ENCODE data around the gene PRR36.
"Not testable (repeated sequence)": the region's sequence is repeated elsewhere in the genome, so short reads cannot be mapped to it uniquely, and the experiment has no call there.

PRR36 gene

DNA sequence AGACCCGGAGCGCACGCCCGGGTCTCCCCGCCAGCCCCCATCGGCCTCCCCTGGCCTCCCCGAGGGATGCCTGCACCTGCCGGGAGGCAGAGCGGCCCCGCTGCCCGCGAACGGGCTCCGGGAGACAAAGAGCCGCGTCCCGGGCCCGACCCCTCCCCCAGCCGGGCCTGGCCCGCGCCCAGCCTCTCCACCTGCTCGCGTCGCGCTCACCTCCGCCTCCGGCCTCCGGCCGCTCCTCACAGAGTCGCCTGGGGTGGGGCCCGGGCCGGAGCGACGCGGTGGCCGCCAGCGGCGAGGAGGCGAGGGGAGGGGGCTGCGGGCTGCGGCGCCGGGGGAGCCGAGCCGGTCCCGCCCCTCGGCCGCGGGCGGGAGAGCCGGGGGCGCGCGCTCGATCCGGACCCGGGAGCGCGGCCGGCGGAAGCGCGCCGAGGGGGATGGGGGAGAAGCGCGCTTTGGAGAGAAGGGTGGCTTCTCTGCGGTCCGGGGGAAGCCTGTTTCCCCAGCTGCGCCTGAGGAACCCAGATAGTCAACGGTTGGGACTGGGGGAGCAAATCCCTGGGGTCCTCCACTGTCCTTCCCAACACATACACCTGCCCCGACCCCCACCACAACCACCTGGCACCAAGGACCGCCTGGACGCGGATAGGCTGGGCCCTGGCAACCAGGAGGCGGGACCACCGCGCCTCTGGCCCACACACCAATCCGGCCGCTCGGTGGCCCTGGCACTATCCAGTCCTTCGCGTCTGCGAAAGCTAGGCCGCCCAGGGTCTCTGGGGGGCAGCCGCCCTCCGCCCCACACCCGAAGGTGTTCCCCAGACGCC is at the start of gene PRR36:
TSS of gene PRR36 (minus strand) at position 315 of the 821 bp plus-strand sequence. CDS start 701 bp downstream, outside the sequence.
- no peak for DNase-seq (ENCODE audit: low read depth in 2 of 3, low spot score in 1 of 3)

GRCh38 chr19:7923295-7924191 is 49.4 kb upstream of the PRR36 start:
- DNase-seq (ENCODE audit: low read depth in 2 of 3, low spot score in 1 of 3) = no peak

- no peak for DNase-seq (ENCODE audit: low read depth in 2 of 3, low spot score in 1 of 3)
These were observed 48.6 kb upstream of the PRR36 start for GRCh38 chr19:7922836-7923195.

DNA sequence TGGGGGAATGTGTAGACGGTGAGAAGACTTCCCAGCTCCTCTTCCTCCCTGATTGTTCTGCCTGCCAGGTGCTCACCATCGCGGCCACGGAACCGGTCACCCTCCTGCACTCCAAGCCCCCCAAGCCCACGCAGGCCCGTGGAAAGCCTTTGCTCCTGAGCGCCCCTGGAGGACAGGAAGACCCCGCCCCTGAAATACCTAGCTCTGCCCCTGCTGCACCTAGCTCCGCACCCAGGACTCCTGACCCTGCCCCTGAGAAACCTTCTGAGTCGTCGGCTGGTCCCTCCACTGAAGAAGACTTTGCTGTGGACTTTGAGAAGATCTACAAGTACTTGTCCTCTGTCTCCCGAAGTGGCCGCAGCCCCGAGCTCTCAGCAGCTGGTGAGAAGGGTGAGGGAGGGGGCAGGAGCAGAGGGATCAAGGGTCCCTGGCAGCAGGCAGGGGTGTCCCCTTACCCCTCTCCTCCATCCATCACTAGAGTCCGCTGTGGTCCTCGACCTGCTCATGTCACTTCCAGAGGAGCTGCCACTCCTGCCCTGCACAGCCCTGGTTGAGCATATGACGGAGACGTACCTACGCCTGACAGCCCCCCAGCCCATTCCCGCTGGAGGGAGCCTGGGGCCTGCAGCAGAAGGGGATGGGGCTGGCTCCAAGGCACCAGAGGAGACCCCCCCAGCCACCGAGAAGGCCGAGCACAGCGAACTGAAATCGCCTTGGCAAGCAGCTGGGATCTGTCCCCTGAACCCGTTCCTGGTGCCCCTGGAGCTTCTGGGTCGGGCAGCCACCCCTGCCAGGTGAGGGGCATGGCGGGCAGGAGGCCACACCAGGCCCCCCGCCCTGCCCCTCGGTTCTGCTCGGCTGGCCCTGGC is 48.0 kb upstream of the PRR36 start:
- no peak for DNase-seq (ENCODE audit: low read depth in 2 of 3, low spot score in 1 of 3)

DNA sequence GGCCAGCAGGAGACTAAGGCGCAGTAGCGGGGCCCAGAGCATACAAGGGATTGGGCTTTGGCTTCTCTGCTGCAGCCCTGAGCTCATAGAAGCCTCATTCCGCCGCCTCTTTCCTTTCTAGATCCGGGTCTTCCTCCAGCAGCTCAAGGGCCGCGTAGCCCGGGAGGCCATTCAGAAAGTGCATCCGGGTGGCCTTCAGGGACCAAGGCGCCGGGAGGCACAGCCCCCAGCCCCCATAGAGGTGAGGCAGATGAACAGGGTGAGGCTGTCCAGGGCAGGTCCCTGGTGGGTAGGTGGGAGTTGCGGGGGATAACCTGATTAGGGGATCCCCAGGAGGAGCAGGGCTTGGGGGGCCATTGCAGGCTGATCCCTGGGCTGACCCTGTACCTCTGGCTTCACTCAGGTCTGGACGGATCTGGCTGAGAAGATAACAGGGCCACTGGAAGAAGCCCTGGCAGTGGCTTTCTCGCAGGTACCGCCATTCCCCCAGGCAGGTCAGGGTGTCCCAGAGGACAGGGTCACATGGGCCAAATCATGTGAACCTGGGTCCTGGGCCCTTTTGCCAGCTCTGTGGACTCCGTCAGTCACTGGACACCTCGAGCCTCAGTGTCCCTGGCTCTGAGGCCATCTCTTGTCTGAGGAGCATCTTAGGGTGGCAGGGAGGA is 47.2 kb upstream of the PRR36 start:
- no peak for DNase-seq (ENCODE audit: low read depth in 2 of 3, low spot score in 1 of 3)

GRCh38 chr19:7920519-7921301 is 46.5 kb upstream of the PRR36 start:
- peak; percentile 99 to 100 (median 99) for DNase-seq (ENCODE audit: low read depth in 2 of 3, low spot score in 1 of 3)

- peak; percentile 94 to 95 (median 95) for DNase-seq (ENCODE audit: low read depth in 2 of 3, low spot score in 1 of 3)
These were observed 45.7 kb upstream of the PRR36 start, which contains the start of gene SNAPC2 for GRCh38 chr19:7919610-7920518. Gene SNAPC2 (plus strand): TSS chr19:7920338. CDS start chr19:7920367, 29 bp downstream.

GRCh38 chr19:7918615-7919421 is 44.6 kb upstream of the PRR36 start:
- no peak for DNase-seq (ENCODE audit: low read depth in 2 of 3, low spot score in 1 of 3)

DNA sequence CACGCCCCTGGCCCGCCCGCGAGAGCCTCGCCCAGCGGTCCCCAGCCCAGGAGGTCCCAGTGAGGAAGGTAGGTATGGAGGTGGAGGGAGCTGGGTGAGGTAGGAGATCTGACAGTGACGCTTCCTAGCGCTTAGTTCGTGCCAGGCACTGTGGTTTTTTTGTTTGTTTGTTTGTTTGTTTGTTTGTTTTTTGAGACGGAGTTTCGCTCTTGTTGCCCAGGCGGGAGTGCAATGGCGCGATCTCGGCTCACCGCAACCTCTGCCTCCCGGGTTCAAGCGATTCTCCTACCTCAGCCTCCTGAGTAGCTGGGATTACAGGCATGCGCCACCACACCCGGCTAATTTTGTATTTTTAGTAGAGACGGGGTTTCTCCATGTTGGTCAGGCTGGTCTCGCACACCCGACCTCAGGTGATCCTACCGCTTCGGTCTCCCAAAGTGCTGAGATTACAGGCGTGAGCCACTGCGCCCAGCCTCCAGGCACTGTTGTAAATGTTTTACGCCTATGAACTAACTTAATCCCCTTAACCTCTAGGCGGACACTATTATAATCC is 43.9 kb upstream of the PRR36 start:
- not testable (repeated sequence) for DNase-seq (ENCODE audit: low read depth in 2 of 3, low spot score in 1 of 3)

- peak in 2 of 3 donors; percentile 30 to 39 for DNase-seq (ENCODE audit: low read depth in 2 of 3, low spot score in 1 of 3)
These were observed 43.3 kb upstream of the PRR36 start for GRCh38 chr19:7917267-7918061.

GRCh38 chr19:7916955-7917266 is 42.7 kb upstream of the PRR36 start:
- DNase-seq (ENCODE audit: low read depth in 2 of 3, low spot score in 1 of 3) = no peak

DNA sequence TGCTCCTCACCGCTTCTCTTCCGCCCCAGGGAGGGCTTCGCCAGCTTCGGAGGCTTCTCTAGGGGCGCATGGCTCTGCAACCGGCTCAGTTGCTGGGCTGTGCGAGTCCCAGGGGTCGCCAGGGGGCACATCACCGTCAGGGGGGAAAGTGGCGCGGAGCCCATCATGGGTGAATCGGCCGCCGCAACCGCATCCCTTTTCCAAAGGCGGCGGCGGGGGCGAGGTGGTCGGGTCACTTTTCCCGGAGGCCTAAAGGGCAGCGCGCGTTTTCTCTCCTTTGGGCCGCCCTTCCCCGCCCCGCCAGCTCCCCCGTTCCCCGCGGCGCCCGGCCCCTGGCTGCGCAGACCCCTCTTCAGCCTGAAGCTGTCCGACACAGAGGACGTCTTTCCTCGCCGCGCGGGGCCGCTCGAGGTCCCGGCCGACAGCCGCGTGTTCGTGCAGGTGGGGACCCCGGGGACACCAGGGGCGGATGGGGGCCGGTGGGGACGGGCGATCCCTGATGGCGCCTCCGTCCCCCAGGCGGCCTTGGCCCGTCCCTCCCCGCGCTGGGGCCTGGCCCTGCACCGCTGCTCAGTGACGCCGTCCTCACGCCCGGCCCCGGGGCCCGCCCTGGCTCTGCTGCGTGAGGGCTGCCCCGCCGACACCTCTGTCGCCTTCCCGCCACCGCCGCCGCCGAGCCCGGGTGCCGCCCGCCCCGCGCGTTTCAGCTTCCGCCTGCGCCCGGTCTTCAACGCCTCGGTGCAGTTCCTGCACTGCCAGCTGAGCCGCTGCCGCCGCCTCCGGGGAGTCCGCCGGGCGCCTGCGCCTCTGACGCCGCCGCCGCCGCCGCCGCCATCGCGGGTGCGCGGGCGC is 42.1 kb upstream of the PRR36 start:
- DNase-seq (ENCODE audit: low read depth in 2 of 3, low spot score in 1 of 3) = peak; percentile 37 to 53 (median 44)

GRCh38 chr19:7915250-7916102 is 41.3 kb upstream of the PRR36 start:
- no peak for DNase-seq (ENCODE audit: low read depth in 2 of 3, low spot score in 1 of 3)

DNA sequence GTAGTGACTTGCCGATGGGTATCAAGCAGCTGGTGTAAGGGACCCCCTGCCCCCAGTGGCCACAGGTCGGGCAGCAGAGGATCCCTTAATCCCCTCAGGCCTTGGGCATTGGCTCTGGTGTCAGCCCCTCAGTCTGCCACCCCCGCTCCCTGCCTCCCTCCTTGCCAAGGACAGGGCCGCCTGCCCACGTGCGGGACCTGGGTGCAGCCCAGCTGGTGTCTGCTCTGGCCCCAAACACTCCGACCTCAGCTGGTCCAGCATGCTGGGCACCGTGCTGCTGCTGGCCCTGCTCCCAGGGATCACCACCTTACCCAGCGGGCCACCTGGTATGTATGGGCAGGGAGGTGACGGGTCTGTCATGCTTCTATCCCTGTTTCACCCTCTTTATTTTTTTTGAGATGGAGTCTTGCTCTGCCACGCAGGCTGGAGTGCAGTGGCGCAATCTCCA is 40.4 kb upstream of the PRR36 start, which contains the start of gene TGFBR3L:
TSS of gene TGFBR3L (plus strand) at position 233 of the 448 bp plus-strand sequence.
- no peak for DNase-seq (ENCODE audit: low read depth in 2 of 3, low spot score in 1 of 3)

DNA sequence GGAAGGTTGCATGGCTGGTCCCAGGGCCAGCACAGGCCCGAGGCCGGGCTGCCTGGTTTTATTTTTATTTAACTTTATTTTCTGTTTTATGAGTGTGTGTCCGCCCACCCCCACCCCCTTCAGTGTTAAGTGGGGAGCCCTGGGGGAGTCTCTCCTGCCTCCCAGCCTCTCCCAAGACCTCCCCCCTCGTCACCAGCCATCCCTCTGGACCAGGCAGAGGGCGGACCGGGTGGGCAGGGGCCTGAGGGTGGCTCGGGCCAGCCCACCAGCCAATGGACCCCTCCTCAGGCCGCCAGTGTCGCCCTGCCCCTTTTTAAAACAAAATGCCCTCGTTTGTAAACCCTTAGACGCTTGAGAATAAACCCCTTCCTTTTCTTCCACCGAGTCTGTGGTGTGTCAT is 39.9 kb upstream of the PRR36 start:
- DNase-seq (ENCODE audit: low read depth in 2 of 3, low spot score in 1 of 3) = no peak
